PC-3 (cell line): ENCODE measurements around the gene RBBP8NL.

Experiments used
- CTCF ChIP-seq: fragments of 300-600 bp; sonication (generic); conservative IDR thresholded peaks from 2 replicates; pipeline ENCODE4 v1.5.1; 2017; ENCODE audit warnings: antibody characterized with exemption, low read depth, mild to moderate bottlenecking, low read length
- EZH2phosphoT487 ChIP-seq: fragments of 300-600 bp; sonication (generic); IDR thresholded peaks from 2 replicates; pipeline ENCODE4 v1.6.1; 2018; ENCODE audit warnings: mild to moderate bottlenecking, antibody characterized with exemption, low read length, borderline replicate concordance

GRCh38 chr20:62426699-62427131, 624 bp downstream of the RBBP8NL start:
- TF ChIP-seq CTCF (no peak), EZH2phosphoT487 (no peak)
